Inferior parietal cortex (tissue), 1 donor: ENCODE results near the gene SUPT20HL2.
"Not testable (repeated sequence)": the region's sequence is repeated elsewhere in the genome, so short reads cannot be mapped to it uniquely, and the experiment has no call there.

Source experiments
- DNase-seq: peaks from one replicate; pipeline ENCODE4 v3.0.0-alpha.2; 2016; ENCODE audit errors: extremely low spot score

SUPT20HL2 gene

DNA sequence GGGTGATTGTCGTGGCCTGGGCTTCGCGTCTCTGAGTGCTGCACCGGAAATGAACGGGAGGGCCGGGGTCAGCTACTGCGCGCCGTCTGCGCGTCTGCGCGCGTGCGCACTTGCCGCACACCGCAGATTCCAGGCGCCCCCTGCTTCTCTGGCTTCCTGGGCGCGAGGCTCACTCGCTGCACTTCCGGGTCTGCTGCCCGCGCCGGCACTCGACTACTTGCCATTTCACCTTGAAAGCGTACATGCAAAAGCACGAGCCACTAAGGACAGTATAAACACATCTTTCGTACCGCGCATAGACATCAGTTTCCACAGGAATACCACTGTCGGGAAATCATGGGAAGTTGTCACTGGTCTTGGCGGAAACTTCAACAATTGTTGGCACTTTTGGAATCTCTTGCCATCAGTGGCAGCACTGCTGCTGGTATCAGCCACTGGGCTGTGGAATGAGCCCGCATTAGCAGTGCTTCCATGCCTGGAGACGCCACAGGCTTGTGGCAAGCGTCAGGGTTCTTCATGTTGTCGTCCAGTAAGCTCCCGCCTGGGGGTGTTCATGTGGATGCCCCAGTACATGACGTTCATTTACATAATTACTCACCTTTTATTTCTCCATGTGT lies at the start of gene SUPT20HL2:
Gene SUPT20HL2 (minus strand): TSS at position 51 of the 617 bp plus-strand sequence. CDS start 754 bp downstream, outside the sequence.
- DNase-seq = no peak

GRCh38 chrX:24362089-24362745 lies 48.3 kb upstream of the SUPT20HL2 start:
- not testable (repeated sequence) for DNase-seq

DNA sequence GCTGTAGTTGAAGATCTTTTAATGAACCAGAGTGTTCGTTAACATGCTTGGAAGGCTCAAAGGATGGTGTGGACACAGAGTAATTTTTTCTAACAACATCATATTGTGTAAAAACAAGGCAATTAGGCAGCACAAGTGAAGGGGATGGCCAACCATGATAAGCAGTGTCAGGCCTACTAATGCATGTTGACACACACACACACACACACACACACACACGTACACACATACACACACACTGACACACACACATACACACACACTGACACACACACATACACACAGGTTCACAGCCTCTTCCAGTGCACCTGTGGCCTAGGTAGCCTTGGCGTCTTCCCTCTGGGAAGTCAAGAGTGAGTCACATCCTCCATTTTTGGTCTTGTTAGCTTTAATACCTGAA lies 46.4 kb upstream of the SUPT20HL2 start, which contains the start of gene SUPT20HL1:
Gene SUPT20HL1 (plus strand): TSS at position 368 of the 400 bp plus-strand sequence. CDS start 2,122 bp downstream, outside the sequence.
- DNase-seq = no peak

DNA sequence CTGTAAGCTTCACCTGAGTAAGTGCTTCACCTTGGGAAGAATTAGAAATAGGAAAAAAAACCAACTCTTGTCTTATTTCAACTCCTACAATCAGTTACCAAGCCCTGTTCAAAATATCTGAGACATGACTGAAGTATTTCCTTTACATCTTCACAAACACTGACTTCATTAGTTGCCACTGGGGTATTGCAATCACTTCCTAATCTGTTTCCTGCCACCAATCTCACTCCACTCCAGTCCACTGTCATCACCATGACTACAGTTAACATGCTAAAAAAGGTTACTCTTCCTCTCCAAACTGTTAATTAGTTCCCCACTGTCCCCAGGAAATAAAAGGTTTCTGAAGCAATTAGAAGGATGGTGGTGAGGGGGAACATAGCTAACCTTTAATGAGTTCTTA lies 43.2 kb upstream of the SUPT20HL2 start:
- no peak for DNase-seq

GRCh38 chrX:24355095-24355494 lies 41.2 kb upstream of the SUPT20HL2 start:
- no peak for DNase-seq

DNA sequence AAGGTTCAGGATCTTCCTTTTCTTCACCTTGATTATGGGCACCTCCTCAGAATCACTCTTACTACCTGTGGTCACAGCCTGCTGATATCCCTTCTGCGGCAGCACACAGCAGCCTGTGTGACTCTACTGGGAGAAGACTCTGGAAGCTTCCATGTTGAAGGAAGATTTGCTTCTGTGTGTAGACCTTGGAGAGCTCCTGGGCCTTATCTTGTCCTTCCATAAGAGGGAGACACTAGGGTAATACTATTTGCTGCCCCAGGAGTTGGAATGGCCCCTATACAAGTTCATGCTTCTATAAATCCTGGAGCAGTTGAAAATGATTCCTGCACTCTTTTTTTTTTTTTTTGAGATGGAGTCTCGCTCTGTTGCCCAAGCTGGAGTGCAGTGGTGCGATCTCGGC lies 36.3 kb upstream of the SUPT20HL2 start:
- DNase-seq = no peak

- DNase-seq = no peak
Observed at GRCh38 chrX:24347881-24348280, 34.0 kb upstream of the SUPT20HL2 start.

DNA sequence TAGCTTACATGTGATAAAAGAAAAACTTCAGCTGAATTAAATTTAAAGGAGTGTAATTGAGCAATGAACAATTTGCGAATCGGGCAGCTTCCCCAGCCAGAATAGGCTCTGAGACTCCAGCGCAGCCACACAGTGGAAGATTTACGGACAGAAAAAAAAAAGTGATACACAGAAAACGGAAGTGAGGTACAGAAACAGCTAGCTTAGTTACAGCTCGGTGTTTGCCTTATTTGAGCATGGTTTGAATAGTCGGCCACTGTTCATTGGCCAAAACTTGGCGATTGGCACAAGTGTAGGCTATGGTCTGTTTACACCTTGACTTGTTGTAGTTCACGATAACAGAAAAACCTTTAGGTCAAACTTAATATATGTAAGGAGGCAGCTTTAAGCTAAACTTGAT lies 29.9 kb upstream of the SUPT20HL2 start:
- no peak for DNase-seq

- DNase-seq = no peak
Observed at GRCh38 chrX:24341795-24342194, 27.9 kb upstream of the SUPT20HL2 start.

- no peak for DNase-seq
Observed at GRCh38 chrX:24340501-24340900, 26.6 kb upstream of the SUPT20HL2 start.

GRCh38 chrX:24339911-24340310 lies 26.0 kb upstream of the SUPT20HL2 start:
- DNase-seq = no peak

DNA sequence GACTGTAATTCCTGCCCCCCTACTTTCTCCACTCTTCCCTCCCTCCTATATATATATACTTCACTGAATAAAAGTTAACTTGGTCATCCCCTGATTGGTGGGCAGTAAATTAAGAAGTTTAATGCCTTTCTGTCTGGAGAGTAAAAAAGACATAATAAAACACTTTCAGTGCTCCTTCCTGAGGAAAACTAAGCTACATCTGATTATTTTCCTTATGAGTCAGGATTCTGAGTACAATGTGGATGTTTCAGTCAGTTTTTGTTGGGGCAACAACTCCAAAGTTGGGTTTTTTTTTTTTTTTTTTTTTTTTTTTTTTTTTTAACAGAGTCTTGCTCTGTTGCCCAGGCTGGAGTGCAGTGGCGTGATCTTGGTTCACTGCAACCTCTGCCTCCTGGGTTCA lies 22.0 kb upstream of the SUPT20HL2 start:
- no peak for DNase-seq

- no peak for DNase-seq
Observed at GRCh38 chrX:24334461-24334860, 20.6 kb upstream of the SUPT20HL2 start.

- no peak for DNase-seq
Observed at GRCh38 chrX:24333371-24333770, 19.5 kb upstream of the SUPT20HL2 start.

- DNase-seq = no peak
Observed at GRCh38 chrX:24332878-24333277, 19.0 kb upstream of the SUPT20HL2 start.

GRCh38 chrX:24325231-24325630 lies 11.4 kb upstream of the SUPT20HL2 start:
- DNase-seq = no peak

GRCh38 chrX:24321741-24322395 lies 8.0 kb upstream of the SUPT20HL2 start:
- no peak for DNase-seq

DNA sequence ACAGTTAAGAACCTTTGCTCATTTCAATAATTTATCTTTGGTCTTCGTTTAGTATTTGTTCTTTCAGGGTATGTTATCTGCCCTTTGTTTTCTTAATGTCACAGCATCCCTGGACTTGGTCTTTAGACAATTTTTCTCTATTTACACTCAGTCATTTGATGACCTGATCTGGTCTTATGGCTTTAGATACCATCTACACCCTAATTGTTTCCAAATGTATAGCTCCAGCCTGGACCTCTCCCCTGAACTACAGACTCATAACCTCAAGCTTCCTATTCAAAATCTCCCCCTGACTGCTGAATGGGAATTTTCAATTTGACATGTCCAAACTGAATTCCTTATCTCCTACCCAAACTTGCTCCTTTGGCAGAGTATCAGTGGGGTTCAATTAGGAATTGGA lies 3.7 kb upstream of the SUPT20HL2 start:
- no peak for DNase-seq

DNA sequence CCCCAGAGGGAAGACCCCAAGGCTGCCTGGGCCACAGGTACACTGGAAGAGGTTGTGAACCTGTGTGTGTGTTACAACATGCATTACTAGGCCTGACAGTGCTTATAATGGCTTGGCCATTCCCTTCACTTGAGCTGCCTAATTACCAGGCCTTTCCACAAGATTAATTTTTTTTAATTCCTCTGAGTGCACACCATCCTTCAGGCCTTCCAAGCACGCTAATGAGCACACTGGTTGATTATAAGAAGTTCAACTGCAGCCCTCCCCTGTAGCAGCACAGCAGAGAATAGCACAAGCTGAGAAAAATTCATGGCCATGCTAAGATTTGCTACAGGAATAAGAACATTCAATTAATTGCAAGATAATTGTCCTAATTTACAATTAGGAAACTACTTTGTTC lies 2.2 kb upstream of the SUPT20HL2 start:
- no peak for DNase-seq

GRCh38 chrX:24312249-24312607 lies 1.6 kb downstream of the SUPT20HL2 start:
- DNase-seq = not testable (repeated sequence)

DNA sequence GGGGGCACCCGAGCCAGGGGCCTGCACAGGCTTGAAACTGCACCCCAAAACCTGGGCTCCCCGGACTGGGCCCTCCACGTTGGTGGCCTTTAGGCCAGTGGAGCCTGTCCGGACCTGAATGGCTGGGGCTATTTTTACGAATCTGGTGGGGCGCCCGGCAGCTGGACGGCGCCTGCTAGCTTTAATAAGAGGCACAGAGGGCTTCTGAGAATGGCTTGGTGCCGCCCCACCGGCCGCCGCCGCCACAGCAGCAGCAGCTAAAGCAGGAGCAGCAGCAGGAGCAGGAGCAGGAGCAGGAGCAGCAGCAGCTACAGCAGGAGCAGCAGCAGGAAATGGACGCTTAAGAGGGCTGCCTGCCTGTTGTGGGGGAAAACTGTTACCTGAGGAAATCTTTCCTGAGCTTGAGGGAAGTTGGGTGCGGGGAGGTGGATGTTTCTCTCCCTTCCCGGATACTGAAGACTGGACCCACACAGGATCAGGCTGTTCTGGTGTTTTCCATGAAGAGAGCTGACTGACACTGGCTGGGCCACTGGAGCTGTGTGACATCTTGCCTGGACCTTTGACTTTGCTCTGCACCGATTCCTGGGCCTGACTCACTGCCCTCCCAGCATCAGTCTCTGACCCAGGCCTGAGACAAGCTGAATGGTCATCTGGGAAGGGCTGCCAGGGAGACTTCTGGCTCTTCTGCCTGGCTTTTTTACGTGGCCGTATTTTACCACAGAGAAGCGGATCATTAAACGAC lies 2.2 kb downstream of the SUPT20HL2 start:
- not testable (repeated sequence) for DNase-seq

GRCh38 chrX:24310916-24311315 lies 3.0 kb downstream of the SUPT20HL2 start:
- DNase-seq = not testable (repeated sequence)
